HepG2 (cell line): ENCODE measurements around the gene ZFYVE26. TPM values are rescaled to one million over a fixed set of nuclear protein-coding genes. Genes with fewer than 3 reads are reported as not detected.

Experiments used
- ATAC-seq: fragments of 200-7000 bp; cut with Tn5 transposase; 3 replicates; pipeline ENCODE4 v1.9.1; 2020; ENCODE audit warnings: mild to moderate bottlenecking, moderate library complexity
- BruUV-seq: library from RNA; stranded (reverse); fragments of 400-500 nt; replicated peaks from 2 replicates; lab custom pipeline; 2021; lab: Mats Ljungman, UMichigan
- CTCF ChIA-PET: fragments of 300-600 bp; formaldehyde crosslinking; extraction: SDS; loops from one replicate; lab custom pipeline; 2021; ENCODE audit warnings: low total read pairs, inconsistent platforms, low intra/inter-chr PET ratio; lab: Yijun Ruan, JAX
- POLR2A ChIA-PET: fragments of 350-600 bp; sonication (Branson Sonifier 250); formaldehyde crosslinking; loops from one replicate; lab custom pipeline; 2020; ENCODE audit warnings: antibody characterized with exemption, inconsistent platforms; lab: Yijun Ruan, JAX
- DNase-seq: peaks from one replicate; pipeline ENCODE4 v3.0.0-alpha.2; 2015; ENCODE audit warnings: low spot score
- FAIRE-seq: peaks from 3 replicates; lab custom pipeline; 2011; peaks lifted over from hg19 to GRCh38; lab: Jason Lieb, UNC
- H2AFZ ChIP-seq: one replicate; pipeline ENCODE4 v1.6.1; 2011; ENCODE audit warnings: low read length, inconsistent platforms
- H3K27ac ChIP-seq: fragments of 300-600 bp; 3 replicates; pipeline ENCODE4 v1.8.0; 2011; ENCODE audit warnings: mixed run types, mild to moderate bottlenecking, mixed read lengths, low read length, inconsistent platforms; ENCODE audit not compliant: insufficient read depth; ENCODE audit errors: extremely low read length
- H3K27me3 ChIP-seq, 2 experiments: fragments of 200-600 bp in 1 of 2; 2 replicates in 1 of 2; 3 replicates in 1 of 2; pipeline versions ENCODE4 v1.6.0 to v1.8.0; 2011; ENCODE audit warnings: low read length in 2 of 2, mild to moderate bottlenecking in 2 of 2, moderate library complexity in 2 of 2, inconsistent platforms in 1 of 2; ENCODE audit not compliant: insufficient read depth in 2 of 2, control insufficient read depth in 1 of 2
- H3K36me3 ChIP-seq, 2 experiments: fragments of 200-600 bp in 1 of 2; replicated peaks in 1 of 2; 2 replicates in 1 of 2; 3 replicates in 1 of 2; pipeline versions ENCODE4 v1.5.1 to v1.8.0; 2011; ENCODE audit warnings: low read length in 2 of 2, inconsistent platforms in 1 of 2; ENCODE audit not compliant: insufficient read depth in 2 of 2, control insufficient read depth in 1 of 2
- H3K4me1 ChIP-seq: 2 replicates; pipeline ENCODE4 v1.5.1; 2012; ENCODE audit warnings: low read length, inconsistent platforms; ENCODE audit not compliant: insufficient read depth
- H3K4me2 ChIP-seq: 2 replicates; pipeline ENCODE4 v1.6.0; 2011; ENCODE audit warnings: low read depth, low read length, inconsistent platforms
- H3K4me3 ChIP-seq, 3 experiments: fragments of 200-600 bp in 1 of 3; sonication (generic), shearing (Covaris generic) in 1 of 3; replicated peaks in 1 of 3; 2 replicates each; pipeline ENCODE4 v1.5.1; 2011 to 2016; ENCODE audit warnings: low read length in 3 of 3, inconsistent platforms in 2 of 3, low read depth in 2 of 3, mild to moderate bottlenecking in 2 of 3, control low read depth in 1 of 3, mixed read lengths in 1 of 3; ENCODE audit not compliant: insufficient read depth in 1 of 3
- H3K79me2 ChIP-seq: one replicate; pipeline ENCODE4 v1.6.1; 2011; ENCODE audit warnings: low read length, inconsistent platforms; ENCODE audit not compliant: insufficient read depth
- H3K9ac ChIP-seq: 2 replicates; pipeline ENCODE4 v1.6.0; 2011; ENCODE audit warnings: mild to moderate bottlenecking, low read depth, low read length, inconsistent platforms; ENCODE audit not compliant: insufficient read depth
- H3K9me3 ChIP-seq: 2 replicates; pipeline ENCODE4 v1.5.1; 2012; ENCODE audit warnings: mild to moderate bottlenecking, low read length
- H4K20me1 ChIP-seq: 2 replicates; pipeline ENCODE4 v1.6.0; 2011; ENCODE audit warnings: inconsistent platforms, mild to moderate bottlenecking, low read length, moderate library complexity; ENCODE audit not compliant: insufficient read depth
- HIVEP1 ChIP-seq: sonication (generic); formaldehyde crosslinking; IDR thresholded peaks from 2 replicates; pipeline ENCODE4 v1.4.0; 2020; ENCODE audit warnings: mild to moderate bottlenecking, missing genetic modification reagents
- NCOA2 ChIP-seq: sonication (generic); formaldehyde crosslinking; IDR thresholded peaks from 2 replicates; pipeline ENCODE4 v1.8.0; 2022; ENCODE audit warnings: inconsistent platforms
- PRPF4 ChIP-seq: fragments of 200-400 bp; formaldehyde crosslinking; IDR thresholded peaks from 2 replicates; pipeline ENCODE4 v1.6.1; 2016; ENCODE audit warnings: low read length, low read depth; ENCODE audit not compliant: poor library complexity, severe bottlenecking
- RARA ChIP-seq: IDR thresholded peaks from 2 replicates; pipeline ENCODE4 v1.6.1; 2016; ENCODE audit warnings: missing genetic modification reagents, missing compliant biosample characterization
- RXRA ChIP-seq: sonication (generic); formaldehyde crosslinking; IDR thresholded peaks from 2 replicates; pipeline ENCODE4 v1.5.1; 2020; ENCODE audit warnings: missing genetic modification reagents
- SOX13 ChIP-seq, 3 experiments: fragments of 450-650 bp in 1 of 3; sonication (generic) in 1 of 3; formaldehyde crosslinking in 1 of 3; IDR thresholded peaks in 2 of 3; conservative IDR thresholded peaks in 1 of 3; 2 replicates each; pipeline versions ENCODE4 v1.5.0 to v1.6.1; 2016 to 2020; ENCODE audit warnings: antibody characterized with exemption in 1 of 3, mild to moderate bottlenecking in 1 of 3, missing compliant biosample characterization in 1 of 3, missing genetic modification reagents in 1 of 3, moderate library complexity in 1 of 3
- SOX5 ChIP-seq: IDR thresholded peaks from 2 replicates; pipeline ENCODE4 v1.6.1; 2016; ENCODE audit warnings: borderline replicate concordance
- SOX6 ChIP-seq, 2 experiments: fragments of 450-650 bp in 1 of 2; sonication (generic) in 1 of 2; formaldehyde crosslinking in 1 of 2; IDR thresholded peaks; 2 replicates each; pipeline versions ENCODE4 v1.4.0 to v1.6.1; 2017 to 2020; ENCODE audit warnings: antibody characterized with exemption in 1 of 2, mild to moderate bottlenecking in 1 of 2, missing genetic modification reagents in 1 of 2
- WGBS: methylation state at CpG from one replicate; pipeline ENCODE4 v1.1.6; 2017; ENCODE audit warnings: low lambda C conversion rate; 5-methylcytosine and 5-hydroxymethylcytosine counted together
- in situ Hi-C: cut with HindIII; loops from 2 replicates; pipeline ENCODE4 v1.10.0; 2017; ENCODE audit warnings: low pct_unique_long_range_greater_than_20kb; ENCODE audit not compliant: extremely low pct_ligation_motif_present
- intact Hi-C: fragments of 100-400 bp; cut with micrococcal nuclease; formaldehyde crosslinking; loops from one replicate; pipeline ENCODE4 v1.10.0; 2022; ENCODE audit not compliant: unreplicated experiment
- polyA plus RNA-seq, 8 experiments: library from polyadenylated mRNA; depleted of rRNA in 3 of 8; stranded (reverse) in 7 of 8; unstranded in 1 of 8; fragments of >200 nt; fragmentation: Illumina TruSeq in 4 of 8; extraction: Trizol in 4 of 8; gene quantifications; 2 replicates each; pipeline versions ENCODE4 v1.2.1 to v1.2.3, GENCODE V29; 2011 to 2016; ENCODE audit warnings: low read depth in 4 of 8, missing spikeins in 1 of 8, mixed read lengths in 1 of 8; ENCODE audit not compliant: insufficient read depth in 1 of 8
- total RNA-seq, 5 experiments: library from RNA; depleted of rRNA; stranded (reverse); fragments of >200 nt; fragmentation: Illumina TruSeq; extraction: Trizol; gene quantifications; 2 replicates each; pipeline ENCODE4 v1.2.3, GENCODE V29; 2016; ENCODE audit warnings: low read depth in 1 of 5
- TF ChIP-seq, protein P1 (sequence below): IDR thresholded peaks from 2 replicates; pipeline ENCODE4 v1.4.0; 2020; ENCODE audit warnings: mild to moderate bottlenecking, missing genetic modification reagents

The ZFYVE26 gene
- total and polyA plus RNA-seq, 2 of the 13 experiments (the other 11 are each of a cell fraction or from before 2014, with no cell fraction given): 13.6 to 16.4 TPM

- TF ChIP-seq SOX5 (CRISPR knock-in tag): peak; percentile 52; the same call in 1 of the 2 replicates
- TF ChIP-seq, protein P1, sequence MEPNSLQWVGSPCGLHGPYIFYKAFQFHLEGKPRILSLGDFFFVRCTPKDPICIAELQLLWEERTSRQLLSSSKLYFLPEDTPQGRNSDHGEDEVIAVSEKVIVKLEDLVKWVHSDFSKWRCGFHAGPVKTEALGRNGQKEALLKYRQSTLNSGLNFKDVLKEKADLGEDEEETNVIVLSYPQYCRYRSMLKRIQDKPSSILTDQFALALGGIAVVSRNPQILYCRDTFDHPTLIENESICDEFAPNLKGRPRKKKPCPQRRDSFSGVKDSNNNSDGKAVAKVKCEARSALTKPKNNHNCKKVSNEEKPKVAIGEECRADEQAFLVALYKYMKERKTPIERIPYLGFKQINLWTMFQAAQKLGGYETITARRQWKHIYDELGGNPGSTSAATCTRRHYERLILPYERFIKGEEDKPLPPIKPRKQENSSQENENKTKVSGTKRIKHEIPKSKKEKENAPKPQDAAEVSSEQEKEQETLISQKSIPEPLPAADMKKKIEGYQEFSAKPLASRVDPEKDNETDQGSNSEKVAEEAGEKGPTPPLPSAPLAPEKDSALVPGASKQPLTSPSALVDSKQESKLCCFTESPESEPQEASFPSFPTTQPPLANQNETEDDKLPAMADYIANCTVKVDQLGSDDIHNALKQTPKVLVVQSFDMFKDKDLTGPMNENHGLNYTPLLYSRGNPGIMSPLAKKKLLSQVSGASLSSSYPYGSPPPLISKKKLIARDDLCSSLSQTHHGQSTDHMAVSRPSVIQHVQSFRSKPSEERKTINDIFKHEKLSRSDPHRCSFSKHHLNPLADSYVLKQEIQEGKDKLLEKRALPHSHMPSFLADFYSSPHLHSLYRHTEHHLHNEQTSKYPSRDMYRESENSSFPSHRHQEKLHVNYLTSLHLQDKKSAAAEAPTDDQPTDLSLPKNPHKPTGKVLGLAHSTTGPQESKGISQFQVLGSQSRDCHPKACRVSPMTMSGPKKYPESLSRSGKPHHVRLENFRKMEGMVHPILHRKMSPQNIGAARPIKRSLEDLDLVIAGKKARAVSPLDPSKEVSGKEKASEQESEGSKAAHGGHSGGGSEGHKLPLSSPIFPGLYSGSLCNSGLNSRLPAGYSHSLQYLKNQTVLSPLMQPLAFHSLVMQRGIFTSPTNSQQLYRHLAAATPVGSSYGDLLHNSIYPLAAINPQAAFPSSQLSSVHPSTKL: 0 out of 2 replicates have a peak, but pooled peaks have one; percentile 15
- TF ChIP-seq SOX13 (IDR thresholded peaks at IDR 0.05): no peak
- TF ChIP-seq SOX13 (CRISPR knock-in tag; conservative IDR thresholded peaks at IDR 0.05 in 1 of 2, IDR thresholded peaks at IDR 0.05 in 1 of 2): peak in 1 of 2 experiments; percentile 80; a peak in 2 of 4 replicates
- peak; percentile 20; the same call in 1 of the 2 replicates for TF ChIP-seq RXRA
- no peak for TF ChIP-seq PRPF4
- no peak for TF ChIP-seq SOX6 (IDR thresholded peaks at IDR 0.05)
- TF ChIP-seq SOX6 (CRISPR knock-in tag; IDR thresholded peaks at IDR 0.05): peak; percentile 74
- TF ChIP-seq HIVEP1 (CRISPR knock-in tag): no peak
- peak; percentile 93 for TF ChIP-seq RARA
- TF ChIP-seq NCOA2: 0 out of 2 replicates have a peak, but pooled peaks have one; percentile 20
- peaks cover 23 to 60% of the 10 kb centered on the region in 2 experiments for H3K36me3 ChIP-seq
- WGBS: 88% methylated on average over 4 of the region's 5 CpGs
Observed at GRCh38 chr14:67784244-67784823, 32.1 kb downstream of the ZFYVE26 start.

More at GRCh38 chr14:67784244-67784823, 32.1 kb downstream of the ZFYVE26 start:
- DNase-seq: peak; percentile 14
- BruUV-seq: no TSS peak
- intact Hi-C loops (no loop called here), in situ Hi-C loops (no loop called here)
- Histone ChIP-seq H3K79me2 (no peaks in the 10 kb centered on the region), H3K9ac (no peak overlapping the region), H3K27ac (peak overlapping the region; percentile 26), H4K20me1 (no peaks in the 10 kb centered on the region), H2AFZ (no peak overlapping the region), H3K4me1 (peaks cover 32% of the 10 kb centered on the region), H3K4me2 (no peak overlapping the region), H3K4me3 (no peak overlapping the region), H3K27me3 (no peaks in the 10 kb centered on the region), H3K9me3 (no peaks in the 10 kb centered on the region)
- ChIA-PET POLR2A (no interaction called here), CTCF (no interaction called here)
- FAIRE-seq: no peak
- ATAC-seq: no peak
